GM21367 (cell line): ENCODE data around the gene S100A12.

Source experiments
- ATAC-seq: cut with Tn5 transposase; IDR thresholded peaks from one replicate; pipeline ENCODE4 v1.9.1; 2021; ENCODE audit not compliant: unreplicated experiment

S100A12 gene

GRCh38 chr1:153370146-153370545 lies 5.3 kb downstream of the S100A12 start:
- ATAC-seq = no peak

DNA sequence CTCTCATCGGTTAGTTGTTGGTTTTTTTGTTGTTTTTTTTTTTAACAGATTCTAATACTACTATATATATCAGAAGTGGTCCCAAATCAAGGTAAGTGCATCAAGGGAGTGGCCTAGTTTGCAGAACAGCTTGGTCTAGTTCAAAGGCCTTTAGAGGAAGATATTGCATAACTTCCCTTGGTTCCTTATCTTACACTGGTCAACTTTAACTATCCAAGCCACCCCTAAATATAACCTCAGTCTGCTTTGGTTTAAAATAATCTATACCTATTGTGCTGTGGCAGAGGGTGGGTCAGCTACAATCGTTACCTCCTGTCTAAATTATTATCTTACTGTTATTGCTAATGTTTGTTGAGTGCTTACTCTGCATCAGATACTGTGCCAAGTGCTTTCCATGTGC lies 6.9 kb downstream of the S100A12 start:
- no peak for ATAC-seq

- ATAC-seq = no peak
These were observed 8.3 kb downstream of the S100A12 start for GRCh38 chr1:153367090-153367489.

GRCh38 chr1:153366261-153366660 lies 9.2 kb downstream of the S100A12 start:
- ATAC-seq = no peak

DNA sequence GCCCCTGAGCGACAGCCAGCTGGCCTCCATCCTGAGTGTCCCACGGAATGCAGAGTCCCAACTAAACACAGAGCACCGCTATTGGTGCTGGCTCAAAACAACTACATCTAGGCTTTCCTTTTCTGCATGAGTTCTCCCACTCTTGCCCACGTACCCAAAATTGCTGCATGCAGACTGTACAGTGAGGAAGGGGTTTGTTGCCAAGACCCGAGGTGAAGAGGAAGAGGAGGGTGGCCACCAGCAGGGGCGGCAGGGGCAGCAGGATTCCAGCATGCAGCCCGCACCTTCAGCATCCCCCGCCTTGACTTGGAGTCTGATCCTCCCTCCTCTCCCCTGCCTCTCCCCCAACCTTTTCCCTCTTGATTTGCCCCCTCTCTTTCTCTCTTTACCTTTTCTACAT lies 9.7 kb downstream of the S100A12 start:
- ATAC-seq = no peak

DNA sequence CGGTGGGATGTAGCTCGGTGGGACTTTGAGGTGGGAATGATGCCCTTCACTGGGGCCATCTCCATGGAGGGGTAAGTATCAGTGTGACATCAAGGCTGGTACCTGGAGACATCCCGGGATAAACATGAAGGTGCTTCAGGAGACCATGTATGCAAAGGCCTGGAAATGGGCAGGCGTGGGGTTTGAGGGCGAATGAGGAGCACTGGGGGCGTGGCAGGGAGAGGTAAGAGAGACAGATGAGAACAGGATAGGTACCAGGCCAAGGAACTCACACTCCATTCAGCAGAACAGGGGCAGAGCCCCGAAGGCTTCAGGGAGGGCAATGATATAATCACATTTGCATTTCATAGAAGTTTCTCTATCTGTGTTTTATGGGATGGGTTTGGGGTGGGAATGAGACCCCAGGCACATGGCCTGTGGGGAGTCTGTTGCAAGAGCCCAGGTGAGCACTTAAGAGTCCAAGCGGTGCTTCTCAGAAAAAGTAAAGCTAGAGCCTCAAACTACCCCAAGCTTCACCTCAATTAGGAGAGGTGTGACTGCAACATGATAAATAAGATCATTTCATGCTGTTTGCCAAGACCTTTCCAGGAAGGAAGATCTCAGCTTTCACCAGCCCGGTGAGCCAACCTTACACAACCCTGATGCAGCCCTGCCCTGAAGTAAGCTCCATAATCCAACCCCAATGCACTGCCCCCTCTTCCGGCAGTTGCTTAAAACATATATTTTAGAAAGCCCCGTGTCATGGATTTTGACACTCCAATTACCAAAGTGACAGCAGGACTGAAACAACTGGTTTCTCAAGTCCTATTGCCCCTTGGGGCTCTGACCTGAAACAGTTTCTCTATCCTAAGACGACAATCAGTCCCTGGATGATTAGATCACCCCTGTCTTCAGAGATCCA lies 10.4 kb downstream of the S100A12 start:
- no peak for ATAC-seq

DNA sequence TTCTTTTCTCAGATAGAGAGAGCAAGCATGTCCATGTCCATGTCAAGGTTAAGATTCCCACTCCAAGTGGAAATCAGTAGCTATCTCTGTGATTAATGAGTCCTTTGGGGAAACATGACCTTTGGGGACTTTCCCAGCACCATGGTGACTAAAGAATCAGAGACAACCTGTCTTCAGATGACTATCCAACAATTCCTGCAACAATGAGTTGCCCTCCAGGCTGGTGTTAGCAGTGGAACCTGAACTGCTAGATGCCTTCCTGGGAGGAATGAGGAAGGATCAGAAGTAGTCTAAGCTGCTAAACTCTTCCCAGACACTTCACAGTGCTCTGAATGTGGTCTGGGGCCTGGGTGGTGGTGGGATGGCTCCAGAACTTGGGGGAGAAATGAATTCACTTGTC lies 11.3 kb downstream of the S100A12 start:
- no peak for ATAC-seq

GRCh38 chr1:153363641-153364040 lies 11.8 kb downstream of the S100A12 start:
- no peak for ATAC-seq

DNA sequence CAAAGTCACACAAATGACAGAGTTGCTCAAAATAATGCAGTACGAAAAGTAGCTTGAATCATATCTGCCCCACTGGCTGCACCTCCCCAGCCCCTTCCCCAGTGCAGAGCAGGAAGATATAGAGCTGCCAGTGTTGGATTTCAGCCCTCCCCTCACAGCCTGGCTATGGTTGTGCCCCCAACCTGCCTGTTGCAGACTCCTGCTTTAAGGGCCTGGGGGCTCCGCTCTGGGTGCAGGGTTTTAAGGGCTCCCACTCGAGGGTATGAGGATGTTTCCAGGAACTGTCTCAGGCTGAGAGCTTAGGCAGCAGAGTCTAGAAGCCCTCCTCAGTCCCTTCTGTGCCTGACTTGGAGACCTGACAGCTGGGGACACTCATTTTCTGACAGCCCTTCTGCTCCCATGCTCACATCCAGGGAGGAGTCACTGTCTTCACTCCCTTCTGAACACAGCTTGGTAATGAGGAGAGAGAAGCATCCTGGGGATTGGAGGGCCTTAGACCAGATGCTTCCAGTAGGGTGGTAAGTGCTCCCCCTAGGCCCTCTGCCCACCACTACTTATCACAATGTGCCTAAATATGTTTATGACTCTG lies 13.1 kb downstream of the S100A12 start:
- no peak for ATAC-seq

DNA sequence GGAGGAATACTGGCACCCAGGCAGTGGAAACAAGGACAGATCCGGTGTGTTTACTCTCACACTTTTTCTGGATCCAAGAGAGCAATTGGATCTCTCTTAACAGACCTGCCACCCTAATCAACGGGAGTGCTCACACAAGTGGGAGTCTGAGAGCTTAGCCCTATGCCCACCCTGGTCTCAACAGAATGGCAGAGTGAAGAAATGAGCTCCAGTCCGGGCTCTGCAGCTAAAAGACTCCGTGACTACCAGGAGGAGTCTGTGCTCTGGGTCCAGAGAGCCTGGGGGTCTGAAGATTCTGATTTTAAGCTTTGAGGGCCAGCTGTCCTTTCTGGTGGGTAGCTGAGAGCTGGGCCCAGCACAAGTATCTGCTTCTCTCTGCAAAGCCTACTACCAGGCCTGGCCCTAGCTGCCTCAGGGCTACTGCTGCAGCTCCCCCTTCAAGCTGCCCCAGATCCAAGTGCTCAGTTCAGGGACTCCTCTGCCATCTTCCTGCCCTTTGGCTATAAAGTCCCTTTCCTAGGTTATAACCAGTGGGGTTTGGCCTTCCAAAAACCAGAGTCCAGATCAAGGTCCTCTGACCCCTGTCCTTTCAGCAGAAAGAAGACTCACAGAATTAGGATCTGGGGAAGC lies 13.8 kb downstream of the S100A12 start:
- ATAC-seq = no peak

GRCh38 chr1:153360592-153361479 lies 14.6 kb downstream of the S100A12 start:
- no peak for ATAC-seq

- ATAC-seq = no peak
These were observed 15.2 kb downstream of the S100A12 start for GRCh38 chr1:153360190-153360589.

GRCh38 chr1:153359241-153359640 lies 16.2 kb downstream of the S100A12 start:
- ATAC-seq = no peak

DNA sequence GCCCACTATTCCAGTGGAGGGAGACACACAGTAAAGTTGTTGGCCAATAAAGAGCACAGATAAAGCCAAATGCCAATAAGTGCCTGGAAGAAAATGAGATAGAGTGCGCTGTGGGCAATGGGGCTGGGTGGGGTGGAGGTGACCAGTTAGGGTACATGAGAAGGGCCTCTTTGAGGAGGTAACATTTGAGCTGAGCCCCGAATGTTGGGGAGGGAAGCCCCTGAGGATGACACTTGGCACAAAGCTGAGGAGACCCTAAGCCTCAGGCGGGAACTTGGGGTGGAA lies 16.8 kb downstream of the S100A12 start:
- ATAC-seq = no peak

- no peak for ATAC-seq
These were observed 17.3 kb downstream of the S100A12 start, which contains the start of gene S100A9 for GRCh38 chr1:153357853-153358690. TSS of gene S100A9 (plus strand) at chr1:153357854. CDS start at chr1:153358284, 430 bp downstream.

DNA sequence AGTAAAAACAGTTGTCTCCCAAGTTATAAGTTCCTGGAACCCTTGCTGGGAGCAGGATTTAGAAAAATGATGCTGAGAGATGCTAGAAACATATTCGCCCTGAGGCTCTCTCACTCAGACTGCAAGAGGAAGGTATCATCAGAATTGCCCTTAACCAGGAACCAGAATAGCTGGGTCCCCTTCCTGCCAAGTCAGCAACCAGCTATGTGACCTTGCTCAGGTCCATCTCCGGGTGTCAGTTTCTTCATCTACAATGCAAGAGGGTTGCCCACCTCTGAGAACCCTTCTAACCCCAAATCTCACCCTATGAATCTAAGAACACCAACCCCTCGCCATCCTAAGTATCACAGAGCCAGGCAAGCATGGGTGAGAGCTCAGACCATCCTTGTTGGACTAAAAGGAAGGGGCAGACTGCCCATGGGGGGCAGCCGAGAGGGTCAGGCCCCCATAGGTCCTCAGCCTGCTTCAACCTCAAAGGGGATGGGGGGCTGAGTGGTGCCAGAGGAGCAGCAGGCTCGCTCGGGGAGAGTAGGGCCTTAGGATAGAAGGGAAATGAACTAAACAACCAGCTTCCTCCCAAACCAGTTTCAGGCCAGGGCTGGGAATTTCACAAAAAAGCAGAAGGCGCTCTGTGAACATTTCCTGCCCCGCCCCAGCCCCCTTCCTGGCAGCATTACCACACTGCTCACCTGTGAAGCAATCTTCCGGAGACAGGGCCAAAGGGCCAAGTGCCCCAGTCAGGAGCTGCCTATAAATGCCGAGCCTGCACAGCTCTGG lies 18.2 kb downstream of the S100A12 start:
- ATAC-seq = no peak

- no peak for ATAC-seq
These were observed 18.9 kb downstream of the S100A12 start for GRCh38 chr1:153356392-153357075.

GRCh38 chr1:153355445-153356071 lies 19.9 kb downstream of the S100A12 start:
- ATAC-seq = no peak
